HG03097 (cell line): ENCODE data around the gene RCL1.

Experiments
- ATAC-seq: cut with Tn5 transposase; IDR thresholded peaks from one replicate; pipeline ENCODE4 v1.9.1; 2021; ENCODE audit not compliant: unreplicated experiment, low FRiP score

Gene RCL1

DNA sequence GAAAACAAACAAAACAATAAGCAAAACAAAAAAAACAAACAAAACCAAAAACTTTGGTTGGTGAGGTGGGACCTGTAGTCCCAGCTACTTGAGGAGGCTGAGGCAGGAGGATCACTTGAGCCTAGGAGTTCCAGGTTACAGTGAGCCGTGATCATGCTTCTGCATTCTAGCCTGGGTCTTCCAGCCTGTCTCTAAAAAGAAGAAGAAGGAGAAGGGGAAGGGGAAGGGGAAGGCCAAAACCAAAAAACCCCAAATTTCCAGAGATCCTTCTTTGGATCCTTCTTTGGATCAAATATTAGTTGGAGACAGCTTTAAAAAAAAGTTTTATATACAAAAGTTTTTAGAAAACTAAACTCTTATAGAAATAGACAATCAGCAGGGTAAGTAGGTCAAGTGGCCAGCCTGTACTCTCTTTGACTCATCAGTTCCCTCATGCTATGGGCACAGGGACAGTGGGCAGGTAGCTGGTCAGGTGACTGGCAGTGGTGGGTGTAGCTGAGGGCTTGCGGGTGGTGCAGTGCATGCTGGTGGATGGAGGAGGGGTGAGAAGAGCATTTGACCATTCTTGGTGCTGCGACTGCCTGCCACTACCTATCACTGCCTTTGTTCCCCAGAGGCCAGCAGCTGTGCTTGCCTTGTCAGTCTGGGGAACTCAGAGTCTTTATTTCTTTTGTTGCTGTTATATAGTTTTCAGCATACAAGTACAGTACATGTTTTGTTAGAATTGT, 12.6 kb downstream of the RCL1 start:
- no peak for ATAC-seq

DNA sequence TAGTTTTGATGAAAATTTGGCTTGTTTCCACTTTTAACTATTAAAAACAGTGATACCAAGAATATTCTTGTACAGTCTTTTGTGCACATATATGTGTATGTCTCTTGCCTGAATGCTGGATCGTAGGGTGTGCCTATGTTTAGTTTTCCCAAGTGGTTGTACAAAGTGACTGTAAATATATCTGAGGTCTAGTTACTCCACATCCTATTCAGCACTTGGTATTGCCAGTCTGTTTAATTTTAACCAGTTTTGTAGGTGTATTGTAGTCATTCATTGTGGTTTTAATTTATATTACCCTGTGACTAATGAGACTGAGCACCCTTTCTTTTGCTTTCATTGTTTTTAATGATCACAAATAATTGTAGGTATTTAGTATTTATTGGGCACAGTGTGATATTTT, 17.8 kb downstream of the RCL1 start:
- no peak for ATAC-seq

DNA sequence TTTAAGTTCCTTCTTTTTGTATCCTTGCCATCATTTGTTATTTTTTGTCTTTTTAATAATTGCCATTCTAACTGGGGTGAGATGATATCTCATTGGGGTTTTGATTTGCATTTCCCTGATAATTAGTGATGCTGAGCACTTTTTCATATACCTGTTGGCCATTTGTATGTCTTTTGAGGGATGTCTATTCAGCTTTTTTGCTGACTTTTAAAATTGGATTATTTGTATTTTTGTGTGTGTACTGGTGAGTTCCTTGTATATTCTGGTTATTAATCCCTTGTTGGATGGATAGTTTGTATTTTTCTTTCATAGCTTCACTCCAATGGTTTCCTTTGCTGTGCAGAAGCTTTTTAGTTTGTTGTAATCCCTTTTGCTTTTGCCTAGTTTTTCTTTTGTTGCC, 19.1 kb downstream of the RCL1 start:
- ATAC-seq, result no peak

DNA sequence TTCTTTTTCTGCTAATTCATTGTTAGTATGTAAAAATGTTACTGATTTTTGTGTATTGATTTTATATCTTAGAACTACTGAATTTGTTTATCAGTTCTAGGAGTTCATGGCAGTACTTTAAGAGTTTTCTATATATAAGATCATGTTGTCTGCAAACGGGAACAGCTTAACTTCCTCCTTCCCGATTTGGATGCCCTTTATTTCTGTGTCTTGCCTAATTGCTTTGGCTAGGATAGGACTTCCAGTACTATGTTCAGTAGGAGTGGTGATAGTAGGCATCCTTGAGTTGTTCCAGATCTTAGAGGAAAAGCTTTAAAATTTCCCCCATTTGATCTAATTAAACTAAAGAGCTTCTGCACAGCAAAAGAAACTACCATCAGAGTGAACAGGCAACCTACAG, 20.1 kb downstream of the RCL1 start:
- no peak for ATAC-seq

DNA sequence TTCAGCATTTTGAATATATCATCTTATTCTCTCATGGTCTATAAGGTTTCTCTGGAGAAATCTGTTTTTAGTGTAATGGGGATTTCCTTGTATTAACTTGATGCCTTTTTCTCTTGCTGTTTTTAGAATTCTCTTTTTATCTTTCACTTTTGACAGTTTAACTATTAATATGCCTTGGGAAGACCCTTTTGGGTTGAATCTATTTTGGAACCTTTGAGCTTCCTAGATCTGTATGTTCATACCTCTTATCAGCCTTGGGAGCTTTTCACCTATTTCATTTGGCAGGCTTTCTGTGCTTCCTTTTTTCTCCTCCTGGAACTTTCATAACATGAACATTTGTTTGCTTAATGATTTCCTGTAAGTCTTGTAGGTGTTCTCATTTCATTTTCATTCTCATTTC, 22.2 kb downstream of the RCL1 start:
- no peak for ATAC-seq

DNA sequence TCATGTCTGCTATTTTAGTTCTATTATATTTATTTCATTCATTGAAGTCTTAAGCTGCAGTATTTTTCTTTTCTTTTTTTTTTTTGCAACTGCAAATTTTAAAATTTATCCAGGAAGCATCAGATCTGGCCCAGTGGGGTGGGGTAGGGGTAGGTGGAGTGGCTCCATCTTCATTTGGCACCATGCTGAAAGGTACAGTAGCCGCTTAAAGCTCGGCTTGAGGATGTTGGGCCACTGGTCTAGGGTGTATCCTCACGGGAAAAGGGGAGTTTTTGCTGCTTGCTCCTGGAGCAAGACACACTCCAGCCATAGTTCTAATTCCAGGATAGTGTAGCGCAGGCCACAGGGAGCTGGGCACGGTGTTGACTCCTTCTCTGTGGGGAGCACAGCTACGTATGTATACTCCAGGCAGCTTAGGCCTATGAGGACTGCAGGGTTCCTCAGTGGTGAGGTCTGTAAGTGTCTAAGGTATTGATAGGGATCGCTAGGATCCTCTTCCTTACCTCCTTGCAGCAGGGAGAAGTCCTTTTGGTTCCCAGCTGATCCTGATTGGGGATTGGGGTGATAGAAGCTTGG, 22.7 kb downstream of the RCL1 start:
- ATAC-seq, result no peak

DNA sequence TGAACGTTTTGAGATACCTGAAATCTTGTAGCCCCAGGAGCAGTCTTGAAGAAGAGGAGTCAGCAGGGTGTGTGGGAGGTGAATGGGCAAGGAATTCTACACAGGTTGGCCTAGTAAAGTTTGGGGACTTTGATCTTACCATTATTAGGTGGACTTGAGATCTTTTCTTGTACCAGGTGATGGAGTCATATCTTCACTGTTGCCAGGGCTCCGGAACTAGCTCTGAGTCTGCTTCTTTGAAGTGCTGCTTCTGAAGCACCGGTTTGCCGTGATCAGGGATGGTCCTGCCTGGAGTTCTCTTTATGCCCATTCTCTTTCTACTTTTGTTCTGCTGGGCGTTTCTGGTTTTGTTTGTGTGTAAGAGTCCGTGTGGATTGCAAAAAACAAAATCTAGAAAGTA, 27.4 kb downstream of the RCL1 start:
- ATAC-seq, result no peak

DNA sequence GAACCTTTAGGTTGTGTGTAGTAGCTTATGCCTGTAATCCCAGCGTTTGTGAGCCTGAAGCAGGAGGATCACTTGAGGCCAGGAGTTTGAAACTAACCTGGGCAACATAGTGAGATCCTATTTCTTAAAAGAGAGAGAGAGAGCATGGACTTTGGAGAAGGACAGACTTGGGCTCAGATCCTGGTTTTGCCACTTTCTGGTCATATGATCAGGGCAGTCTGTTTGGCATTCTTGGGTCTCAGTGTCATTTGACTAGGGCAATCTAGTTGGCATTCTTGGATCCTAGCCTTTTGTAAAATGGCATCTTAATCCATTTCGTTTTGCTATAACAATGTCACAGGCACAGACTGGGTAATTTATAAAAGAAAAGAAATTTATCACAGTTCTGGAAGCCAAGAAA, 28.4 kb downstream of the RCL1 start:
- no peak for ATAC-seq

DNA sequence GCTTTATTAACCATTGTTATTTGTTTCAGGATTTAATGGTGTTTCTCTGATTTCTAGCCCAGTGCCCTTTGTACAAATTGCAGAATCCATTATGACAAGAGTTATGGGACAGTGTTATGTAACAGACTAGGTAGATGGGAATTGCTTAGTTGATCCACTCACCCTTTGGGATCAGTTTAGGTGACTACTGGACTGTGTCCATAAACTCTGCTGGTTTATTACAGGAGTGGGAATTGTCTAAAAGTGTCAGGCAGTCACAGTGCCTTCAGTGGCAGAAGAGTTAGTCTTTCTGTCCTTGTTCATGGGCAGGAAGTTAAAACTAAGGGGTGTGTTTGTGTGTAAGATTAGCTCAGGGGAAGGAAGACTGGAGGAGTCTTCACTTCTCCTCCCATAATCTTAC, 29.3 kb downstream of the RCL1 start:
- ATAC-seq, result no peak

DNA sequence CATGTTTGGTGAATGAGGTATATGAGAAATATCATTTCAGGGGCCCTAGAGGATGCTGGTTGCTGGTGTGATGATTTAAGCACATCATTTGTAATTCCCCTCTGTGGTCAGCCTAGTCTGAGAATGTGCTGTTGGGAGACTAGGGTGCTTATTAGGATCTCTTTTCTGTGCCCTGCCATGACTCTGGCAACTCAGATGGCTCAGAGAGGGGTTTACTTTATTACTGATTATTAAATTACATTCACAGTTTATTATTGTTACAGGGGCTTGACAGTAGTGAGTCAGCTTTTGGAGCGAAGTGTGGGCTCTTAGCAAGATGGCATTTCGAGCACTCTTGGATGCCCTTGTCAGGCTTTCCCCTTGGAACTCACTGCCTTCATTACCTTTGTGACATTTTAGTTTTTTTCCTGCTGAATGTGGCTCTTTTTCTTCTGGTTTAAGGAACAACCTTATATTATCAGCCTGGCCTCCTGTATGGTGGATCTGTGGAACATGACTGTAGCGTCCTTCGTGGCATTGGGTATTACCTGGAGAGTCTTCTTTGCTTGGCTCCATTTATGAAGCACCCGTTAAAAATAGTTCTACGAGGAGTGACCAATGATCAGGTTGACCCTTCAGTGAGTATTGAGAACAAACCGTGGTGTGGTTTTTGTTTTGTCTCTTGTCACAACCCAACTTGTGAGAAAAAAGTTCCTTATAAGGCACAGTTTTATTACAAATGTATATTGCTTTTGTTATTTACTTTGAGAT, 33.8 kb downstream of the RCL1 start:
- no peak for ATAC-seq

DNA sequence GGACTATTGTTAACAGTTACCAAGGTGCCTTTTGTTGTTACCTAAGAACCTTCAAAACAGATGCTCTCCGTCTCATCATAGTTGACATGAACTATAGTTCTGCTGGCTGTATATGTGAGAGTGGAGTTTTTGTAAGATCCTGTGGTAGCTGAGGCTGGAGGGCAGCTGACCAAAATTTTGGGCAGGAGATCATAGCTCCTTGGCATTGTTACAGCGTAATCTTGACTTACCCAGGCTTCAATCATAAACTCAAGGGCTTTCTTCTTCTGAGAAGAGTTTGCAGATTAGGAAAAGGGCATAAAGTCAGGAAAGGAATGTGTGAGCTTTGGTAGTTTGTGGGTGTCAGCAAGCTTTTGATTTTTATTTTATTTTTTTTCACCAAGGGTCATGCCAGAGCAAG, 34.5 kb downstream of the RCL1 start:
- ATAC-seq, result no peak

DNA sequence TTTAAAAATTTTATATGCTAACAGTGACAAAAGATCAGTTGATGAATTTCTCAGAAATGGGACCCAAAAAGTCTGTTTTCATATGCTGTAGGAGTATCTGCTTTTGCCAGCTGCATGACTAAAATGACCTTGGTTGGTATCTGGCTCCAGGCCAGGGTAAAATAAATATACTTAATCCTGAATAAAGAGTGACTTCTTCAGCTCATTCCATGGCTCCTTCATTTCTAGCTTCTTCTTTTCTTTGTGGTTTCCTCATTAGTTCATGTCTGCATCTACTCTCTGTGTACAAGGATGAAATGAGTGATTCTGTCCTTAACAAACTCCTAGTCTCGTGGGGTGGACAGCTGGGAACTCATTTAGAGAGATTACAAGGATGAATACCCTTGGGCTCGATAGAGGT, 36.0 kb downstream of the RCL1 start:
- no peak for ATAC-seq

DNA sequence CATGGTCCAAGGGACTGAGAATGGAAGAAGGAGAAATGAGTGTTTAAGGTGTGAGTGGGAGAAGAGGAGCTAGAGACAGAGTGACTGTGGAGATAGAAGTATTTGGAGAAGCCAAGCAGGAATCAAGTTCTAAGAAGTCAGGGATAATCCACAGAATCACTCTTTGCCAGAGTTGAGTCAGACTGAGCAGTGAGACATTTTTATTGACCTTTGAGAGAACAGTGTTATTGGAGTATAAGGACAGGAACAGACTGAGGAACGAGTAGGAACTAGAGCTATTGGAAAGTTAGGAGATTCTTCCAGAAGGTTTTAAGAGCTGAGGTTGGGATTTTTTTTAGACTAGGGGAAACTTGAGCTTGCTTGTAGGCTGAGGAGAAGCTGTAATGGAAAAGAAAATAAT, 37.2 kb downstream of the RCL1 start:
- no peak for ATAC-seq

DNA sequence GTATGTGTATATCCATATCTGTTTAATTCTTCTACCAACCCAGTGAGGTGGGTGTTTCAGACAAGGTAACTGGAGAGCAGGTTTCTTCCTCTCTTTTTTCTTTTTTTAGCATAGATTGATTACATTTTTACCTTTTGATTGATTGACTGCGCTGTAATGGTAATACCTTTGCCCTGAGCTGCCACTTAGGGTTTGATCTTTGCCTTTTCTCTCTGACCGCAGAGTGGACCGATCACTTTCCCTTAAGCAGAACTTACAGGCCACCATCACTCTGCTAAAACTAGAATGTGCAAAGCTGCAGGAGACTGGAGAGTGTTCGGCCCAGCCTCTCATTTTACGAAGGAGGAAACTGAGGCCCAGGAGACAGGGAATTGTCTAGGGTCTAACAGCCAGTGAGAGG, 38.0 kb downstream of the RCL1 start:
- no peak for ATAC-seq

DNA sequence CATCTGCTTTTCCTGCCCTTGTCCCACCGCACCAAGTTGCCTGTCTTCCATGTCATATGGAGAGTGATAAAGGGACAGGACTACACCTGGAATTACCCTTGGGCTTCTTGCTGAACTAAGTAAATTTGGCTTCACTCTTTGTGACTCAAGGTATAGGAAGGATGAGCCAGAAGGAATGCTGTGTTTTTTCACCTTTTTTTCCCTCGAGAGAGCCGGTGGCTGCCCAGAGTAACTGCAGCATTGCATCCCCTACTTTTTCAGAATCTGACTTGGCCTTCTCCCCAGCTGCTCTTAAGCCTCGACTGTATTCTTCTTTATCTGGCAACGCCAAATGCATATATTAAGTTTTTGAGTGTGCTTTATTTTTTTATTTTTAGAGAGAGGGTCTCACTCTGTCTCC, 38.4 kb downstream of the RCL1 start:
- ATAC-seq, result no peak

DNA sequence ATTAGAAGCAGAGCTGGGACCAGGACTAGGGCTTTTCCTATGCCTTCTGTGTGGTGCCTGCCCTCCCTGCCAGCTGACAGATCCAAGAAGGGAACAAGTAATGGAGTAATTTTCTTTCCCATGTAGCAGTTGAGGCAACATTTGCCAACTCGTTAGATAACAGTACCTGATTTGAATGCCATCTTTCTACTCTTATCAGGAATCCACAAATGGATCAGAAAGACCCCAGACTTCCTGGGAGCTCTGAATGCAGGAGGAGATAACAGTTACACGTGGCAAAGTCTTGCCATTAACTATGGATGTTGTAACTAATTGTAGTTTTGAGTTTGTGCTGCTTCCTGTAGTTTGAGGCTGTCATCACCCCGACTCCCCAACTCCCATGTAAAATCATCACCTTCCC, 39.2 kb downstream of the RCL1 start:
- ATAC-seq, result no peak

DNA sequence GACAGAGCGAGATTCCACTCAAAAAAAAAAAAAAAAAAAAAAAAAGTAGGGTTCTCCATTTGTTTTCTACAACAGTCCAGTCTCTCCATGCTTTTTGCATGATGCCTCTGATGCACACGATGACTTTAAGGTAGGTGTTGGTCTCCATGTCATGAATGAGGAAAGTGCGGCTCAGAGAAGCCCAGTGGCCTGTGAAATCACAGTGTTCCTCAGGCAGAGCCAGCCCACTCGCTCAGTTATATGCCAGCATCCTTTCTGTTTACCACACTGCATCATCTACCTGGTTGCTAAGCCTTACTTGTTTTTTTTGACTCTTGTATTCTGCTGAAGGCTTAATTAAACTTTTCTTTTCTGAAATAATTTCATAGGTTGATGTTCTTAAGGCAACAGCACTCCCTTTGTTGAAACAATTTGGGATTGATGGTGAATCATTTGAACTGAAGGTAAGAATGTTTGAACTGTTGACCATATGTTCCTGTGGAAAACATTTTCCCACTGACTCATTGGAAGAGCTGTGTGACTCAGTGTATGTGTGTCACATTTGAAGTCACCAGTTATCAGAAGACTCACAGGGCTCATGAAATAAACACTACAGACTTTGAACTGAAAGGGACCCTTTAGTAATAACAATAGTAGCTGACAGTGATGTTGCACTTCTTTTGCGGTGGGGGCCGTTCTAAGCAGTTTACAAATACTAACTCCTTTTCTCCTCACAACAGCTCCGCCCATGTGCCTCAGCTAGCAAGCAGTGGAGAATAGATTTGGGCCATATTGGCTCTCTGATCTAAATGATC, 40.2 kb downstream of the RCL1 start:
- no peak for ATAC-seq

DNA sequence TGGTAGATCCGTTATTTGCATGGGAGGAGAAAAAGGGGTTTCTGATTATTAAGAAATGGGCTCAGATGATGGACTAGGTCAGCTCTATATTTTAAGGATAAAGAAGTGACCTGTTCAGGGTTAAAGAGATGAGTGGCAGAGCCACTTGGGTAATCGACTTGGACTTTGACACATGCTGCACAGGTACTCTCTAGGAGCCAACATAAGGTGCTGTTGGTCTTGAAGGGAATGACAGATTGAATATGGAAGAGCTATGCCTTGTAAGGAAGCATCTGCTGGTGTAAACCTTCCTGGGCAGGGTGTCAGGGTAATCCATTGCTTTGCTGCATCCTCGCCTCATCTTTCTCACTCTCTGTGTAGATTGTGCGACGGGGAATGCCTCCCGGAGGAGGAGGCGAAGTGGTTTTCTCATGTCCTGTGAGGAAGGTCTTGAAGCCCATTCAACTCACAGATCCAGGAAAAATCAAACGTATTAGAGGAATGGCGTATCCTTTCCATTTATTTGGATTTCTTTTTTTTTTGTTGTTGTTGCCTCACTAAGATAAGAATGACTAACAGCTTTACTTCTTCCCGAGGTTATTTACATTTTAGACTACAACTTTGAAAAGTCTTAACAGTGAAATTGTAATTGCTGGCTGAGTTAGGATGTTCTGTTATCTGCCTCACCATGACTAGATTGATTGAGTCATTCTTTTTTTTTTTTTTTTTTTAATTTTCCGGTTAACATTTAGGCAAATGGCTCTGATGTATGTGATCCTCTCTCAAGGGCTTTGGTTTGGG, 41.2 kb downstream of the RCL1 start:
- no peak for ATAC-seq

DNA sequence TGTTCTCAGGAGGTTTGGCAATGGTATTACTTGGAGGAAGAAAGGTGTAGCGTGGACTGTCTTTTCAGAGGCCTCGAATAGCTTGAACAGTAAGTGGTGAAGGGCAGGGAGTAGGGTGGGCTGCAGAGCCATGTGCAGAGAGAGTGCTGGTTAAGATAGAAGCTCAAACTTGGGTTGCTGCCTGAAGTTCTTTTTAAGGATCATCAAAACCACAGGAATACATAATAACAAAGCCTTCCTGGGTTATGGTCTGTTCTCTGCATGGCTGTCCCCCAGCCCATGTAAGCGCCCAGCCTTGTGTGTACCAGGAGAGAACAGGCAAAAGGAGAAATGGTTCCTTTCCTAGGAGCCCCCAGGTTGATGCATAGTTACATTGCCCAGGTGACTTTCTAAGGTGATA, 43.9 kb downstream of the RCL1 start:
- no peak for ATAC-seq
